HG02588 (cell line): Measurements from ENCODE around the gene SHC2.
"Not testable (repeated sequence)": the region's sequence is repeated elsewhere in the genome, so short reads cannot be mapped to it uniquely, and the experiment has no call there.

ENCODE experiments used
- ATAC-seq: cut with Tn5 transposase; IDR thresholded peaks from one replicate; pipeline ENCODE4 v1.9.1; 2021; ENCODE audit warnings: mild to moderate bottlenecking, moderate library complexity; ENCODE audit not compliant: unreplicated experiment

The SHC2 gene

DNA sequence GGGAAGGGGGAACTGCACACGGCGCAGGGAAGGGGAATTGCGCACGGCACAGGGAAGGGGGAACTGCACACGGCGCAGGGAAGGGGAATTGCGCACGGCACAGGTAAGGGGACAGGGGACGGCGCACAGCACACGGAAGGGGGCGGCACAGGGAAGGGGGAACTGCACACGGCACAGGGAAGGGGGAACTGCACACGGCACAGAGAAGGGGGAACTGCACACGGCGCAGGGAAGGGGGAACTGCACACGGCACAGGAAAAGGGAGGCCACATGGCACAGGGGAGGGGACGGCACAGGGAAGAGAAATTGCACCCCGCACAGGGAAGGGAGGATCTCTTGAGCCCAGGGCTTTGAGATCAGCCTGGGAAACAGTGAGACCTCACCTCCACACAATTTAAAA, 33.2 kb downstream of the SHC2 start:
- ATAC-seq = not testable (repeated sequence)

DNA sequence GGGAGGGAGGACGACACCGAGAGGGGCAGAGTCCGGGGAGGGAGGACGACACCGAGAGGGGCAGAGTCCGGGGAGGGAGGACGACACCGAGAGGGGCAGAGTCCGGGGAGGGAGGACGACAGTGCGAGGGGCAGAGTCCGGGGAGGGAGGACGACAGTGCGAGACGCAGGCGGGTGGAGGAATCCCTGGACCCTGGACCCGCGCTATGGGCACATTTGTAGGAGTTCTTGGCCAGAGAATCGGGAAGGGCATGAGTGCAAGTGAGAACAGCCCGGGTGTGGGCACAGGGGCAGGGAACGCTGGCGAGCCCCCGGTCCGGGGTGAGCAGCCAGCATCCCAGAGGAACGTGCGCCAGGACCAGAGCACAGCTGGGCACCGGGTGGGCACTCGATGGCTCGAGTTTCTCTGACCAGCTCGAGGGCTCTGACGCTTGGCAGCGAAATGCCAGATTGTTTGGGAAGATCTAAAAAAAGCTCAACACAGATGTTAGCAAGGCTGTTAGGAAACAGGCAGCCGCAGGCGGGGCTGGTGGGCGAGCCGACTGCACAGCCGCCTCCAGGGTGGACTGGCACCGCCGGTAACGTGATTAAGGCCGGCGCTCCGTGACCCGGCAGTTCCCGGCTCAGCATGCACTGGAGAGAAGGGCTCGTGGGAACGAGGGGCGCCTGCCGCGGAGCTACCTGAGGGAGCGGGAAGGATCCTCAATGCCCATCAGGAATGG, 33.9 kb downstream of the SHC2 start:
- ATAC-seq = no peak

DNA sequence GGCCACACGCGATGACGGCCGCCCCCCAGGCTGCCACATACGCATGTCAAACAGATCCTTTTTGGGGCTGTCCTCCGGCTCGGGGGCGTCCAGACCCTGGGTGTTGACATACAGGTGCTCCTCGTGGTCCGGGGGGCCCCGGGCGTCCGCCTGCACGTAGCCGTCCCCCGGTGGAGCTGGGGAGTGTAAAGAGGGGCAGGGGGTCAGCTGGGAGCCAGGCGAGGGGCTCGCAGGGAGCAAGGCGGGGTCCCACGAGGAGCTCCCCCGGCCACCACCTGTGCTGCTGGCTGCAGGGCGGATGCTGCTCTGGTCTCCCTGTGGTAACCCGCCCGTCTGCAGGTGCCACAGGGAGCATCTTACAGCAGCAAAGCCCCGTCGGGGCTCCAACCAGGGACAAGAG, 35.8 kb downstream of the SHC2 start:
- no peak for ATAC-seq

DNA sequence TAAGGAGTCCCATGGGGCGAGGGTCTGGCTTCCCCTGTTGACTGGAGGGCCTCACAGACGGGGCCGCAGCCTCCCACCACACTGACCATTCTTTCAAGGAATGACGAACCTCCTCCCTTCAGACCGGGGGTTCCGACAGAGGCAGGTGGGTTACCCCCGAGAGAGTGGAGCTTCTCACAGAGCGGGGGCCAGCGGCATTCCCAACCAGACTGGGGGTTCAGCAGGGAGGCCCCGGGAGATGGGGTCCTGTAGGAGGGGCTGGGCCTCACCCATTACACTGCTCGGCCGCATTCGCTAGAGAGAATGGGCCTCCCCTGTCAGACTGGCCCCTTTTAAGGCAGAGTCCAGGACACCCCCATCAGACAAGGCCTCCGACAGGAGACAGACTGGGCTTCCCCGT, 36.3 kb downstream of the SHC2 start:
- ATAC-seq = no peak

DNA sequence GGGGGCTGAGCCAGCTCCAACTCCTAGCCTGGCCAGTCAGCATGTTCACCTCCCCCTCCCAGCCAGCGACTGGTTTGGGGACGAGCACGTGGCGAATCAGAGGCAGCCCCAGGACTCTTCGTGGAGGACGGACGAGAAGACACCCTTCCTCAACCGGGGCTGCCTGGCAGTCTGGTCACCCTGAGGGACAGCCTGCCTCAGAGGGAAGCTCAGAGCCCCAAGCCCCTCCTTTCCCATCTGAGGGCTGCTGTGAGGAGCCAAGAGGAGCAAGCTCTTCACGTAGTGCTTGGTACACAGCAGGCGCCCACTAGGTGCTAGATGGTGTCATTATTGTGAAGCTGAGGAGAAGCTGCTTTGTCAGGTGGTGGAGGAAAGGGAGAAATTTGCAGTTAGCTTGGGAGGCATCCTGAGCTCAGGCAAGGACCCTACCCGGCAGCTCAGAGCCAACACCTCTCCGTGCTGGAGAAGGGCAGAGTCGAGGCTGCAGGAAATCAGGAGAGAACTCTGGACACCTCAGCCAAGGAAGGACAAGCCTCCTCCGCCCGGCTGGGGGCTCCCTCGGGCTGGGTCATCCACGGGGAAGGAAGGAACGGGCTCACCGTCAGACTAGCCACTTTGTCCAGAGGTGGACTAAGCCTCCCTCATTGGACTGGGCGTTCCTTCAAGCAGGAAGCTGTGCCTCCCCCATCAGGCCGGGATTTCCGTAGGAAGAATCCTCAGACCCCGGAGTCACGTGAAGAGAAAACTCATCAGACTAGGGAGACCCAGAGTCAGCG, 37.0 kb downstream of the SHC2 start:
- no peak for ATAC-seq

DNA sequence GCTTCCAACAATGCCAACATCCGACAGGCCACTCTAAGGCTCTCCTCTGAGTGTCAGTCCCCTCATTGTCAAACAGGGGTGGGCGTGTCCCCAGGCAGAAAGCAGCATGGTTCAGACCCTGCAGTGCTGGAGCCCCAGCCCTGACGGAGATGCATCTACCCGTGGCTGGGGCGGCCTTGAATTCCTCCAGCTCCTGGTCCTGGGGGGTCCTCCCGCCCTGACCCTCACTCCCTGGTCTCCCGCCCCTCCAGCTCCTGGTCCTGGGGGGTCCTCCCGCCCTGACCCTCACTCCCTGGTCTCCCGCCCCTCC, 38.0 kb downstream of the SHC2 start:
- not testable (repeated sequence) for ATAC-seq

DNA sequence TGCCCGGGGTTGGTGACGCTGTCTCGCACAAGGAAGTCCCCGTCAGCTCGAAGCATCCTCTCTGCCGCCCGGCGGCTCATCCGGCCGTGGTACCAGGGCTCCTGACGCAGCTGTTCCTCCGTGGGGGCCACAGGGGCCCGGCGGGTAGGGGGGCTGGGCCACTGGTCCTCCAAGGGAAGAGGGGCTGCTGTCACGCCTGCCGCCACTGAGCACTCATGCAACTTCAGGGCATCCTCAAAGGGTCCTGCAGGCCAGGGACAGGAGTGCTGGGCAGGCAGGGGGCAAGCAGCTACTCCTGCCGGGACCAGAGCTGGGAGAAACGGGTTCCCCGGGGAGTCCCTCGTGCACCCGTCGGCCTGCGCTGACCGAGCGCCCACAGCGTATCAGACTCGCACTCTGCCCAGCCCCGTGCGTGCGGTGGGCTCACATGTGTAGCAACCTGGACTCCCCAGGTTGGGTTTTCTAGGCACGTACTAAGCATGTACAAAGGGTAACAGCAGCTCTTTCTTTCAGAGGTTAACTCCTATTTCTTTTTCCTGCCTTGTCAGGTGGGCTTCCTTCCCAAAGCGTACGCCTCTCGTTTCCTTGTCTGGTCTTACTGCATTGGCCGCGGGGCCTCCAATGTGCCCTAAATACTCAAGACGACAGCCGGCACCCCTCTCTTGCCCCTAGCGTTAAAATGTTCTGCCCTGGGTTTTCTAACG, 38.5 kb downstream of the SHC2 start:
- ATAC-seq = no peak

DNA sequence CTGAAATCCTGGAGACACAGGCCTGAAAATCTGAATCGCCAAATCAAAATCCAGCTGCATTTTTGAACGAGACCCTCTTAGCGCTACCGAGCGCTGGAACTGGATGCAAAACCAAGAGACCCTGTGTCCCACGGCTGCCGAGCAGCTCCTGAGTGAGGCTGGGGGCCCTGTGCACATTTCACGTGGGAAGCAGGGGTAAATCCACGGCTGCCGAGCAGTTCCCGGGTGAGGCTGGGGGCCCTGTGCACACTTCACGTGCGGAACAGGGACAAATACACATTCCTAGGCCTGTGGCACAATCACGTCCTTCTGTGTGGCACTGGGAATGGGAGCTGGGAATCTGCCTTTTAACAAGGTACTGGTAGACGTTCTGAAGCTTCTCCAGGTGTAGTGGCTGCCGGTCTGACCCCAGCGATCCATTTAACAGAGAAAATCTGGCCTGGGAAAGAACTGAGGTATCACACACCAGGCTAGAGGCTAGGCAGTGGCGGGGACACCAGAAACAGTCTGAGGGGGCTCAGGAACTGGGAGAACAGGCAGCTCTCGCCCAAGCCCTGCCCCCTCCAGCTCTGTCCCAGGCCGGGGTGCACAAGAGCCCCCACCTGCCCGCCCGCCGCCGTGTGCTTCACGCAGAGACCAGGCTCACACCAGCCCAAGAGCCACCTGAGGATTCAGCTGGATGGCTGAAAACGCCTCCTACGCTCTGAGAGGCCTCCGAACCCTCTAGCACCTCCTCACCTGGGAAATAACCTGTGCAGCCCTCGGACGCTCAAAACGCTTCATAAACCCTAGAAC, 40.9 kb downstream of the SHC2 start:
- no peak for ATAC-seq

DNA sequence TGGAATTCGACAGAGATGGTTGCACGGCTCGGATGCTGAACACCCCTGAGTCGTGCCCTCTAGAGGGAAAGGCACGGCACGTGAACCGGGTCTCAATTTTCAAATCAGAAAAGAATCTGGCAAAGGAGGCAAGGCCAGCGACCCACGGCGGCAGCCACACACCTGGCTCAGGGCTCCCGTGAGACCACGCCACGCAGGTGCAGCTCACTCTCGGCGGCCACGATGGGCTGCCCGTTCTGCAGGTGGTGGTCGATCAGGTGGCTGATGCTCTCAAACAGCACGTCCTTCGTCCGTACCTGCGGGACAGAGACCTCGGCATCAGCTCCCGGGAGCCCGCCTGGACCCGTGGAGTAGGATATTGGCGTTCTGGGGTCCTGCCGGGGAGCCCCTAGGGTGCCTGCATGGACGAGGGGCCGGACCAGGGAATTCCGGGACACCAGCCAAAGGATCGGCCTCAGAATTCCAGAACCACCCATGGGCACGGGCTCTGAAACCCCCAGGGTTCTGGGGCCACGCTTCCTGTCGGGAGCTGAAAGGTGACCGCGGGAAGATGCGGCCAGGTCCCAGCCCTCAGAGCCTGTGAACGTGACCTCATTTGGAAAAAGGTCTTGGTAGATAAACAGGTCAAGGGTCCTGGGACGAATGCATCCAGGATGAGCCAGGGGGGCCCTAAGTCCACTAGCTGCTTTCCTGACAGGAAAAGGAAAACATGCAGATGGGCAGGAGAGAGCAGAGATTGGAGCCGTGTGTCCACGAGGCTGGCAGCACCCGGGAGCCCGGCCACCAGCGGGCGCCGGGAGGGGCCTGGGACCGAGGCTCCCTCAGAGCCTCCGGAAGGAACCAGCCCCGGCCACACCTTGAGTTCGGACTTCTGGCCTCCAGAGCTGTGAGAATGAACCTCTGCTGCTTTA, 41.8 kb downstream of the SHC2 start:
- ATAC-seq = no peak

DNA sequence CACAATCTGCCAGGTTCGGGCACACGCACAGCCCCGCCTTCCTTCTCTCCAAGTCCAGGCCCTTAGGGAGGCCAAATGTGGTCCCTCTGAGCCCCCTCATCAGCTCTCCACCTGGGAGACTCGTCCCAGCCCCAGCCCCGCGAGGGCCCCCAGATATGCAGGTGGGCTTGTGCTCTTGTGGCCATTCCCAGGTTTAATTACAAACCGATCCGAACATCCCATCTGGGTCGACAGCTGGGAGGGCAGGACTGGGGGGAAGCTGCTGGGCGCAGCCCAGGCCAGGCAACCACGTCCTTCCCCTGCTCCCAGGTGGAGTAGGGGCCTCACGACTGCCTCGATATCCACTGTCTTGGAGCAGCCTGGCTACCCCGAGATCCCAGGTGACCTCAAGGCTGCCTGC, 44.4 kb downstream of the SHC2 start:
- ATAC-seq = no peak

DNA sequence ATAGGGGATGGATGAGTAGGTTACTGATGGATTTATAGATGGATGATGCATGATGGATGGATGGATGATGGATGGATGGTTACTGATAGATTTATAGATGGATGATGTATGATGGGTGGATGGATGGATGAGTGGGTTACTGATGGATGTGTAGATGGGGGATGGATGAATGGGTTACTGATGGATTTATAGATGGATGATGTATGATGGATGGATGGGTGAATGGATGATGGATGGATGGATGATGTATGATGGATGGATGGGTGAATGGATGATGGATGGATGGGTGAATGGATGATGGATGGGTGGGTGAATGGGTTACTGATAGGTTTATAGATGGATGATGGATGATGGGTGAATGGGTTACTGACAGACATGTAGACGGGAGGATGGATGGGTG, 45.5 kb downstream of the SHC2 start:
- ATAC-seq = no peak

DNA sequence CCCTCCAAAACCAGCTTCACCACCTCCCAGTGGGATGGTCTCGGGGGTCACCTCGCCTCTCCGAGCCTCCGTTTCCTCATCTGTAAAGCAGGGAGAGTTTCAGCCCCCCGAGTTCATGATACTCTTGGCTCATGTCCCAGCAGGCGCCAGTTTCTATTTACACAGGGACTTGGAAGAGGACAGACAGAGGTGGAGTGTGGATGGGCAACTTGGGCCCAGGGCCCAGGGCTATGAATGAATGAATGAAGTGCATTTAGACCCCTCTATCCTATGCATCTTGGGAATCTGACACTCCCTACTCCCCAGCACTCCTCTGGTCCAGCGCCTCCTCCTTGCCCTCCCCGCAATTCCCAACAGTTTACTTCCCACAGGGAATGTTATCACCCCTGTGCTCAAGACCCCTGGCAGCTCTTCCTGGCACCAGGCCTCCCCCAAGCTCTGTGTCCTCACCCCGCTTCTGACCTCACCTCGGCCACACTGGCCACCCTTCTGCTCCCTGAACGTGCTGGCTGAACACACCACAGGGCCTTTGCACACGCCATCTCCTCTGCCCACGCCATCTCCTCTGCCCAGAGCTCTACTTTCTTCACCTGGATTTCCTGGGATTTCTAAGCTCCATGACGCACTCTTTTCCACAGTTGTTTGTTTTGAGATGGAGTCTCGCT, 46.9 kb downstream of the SHC2 start:
- ATAC-seq = no peak

DNA sequence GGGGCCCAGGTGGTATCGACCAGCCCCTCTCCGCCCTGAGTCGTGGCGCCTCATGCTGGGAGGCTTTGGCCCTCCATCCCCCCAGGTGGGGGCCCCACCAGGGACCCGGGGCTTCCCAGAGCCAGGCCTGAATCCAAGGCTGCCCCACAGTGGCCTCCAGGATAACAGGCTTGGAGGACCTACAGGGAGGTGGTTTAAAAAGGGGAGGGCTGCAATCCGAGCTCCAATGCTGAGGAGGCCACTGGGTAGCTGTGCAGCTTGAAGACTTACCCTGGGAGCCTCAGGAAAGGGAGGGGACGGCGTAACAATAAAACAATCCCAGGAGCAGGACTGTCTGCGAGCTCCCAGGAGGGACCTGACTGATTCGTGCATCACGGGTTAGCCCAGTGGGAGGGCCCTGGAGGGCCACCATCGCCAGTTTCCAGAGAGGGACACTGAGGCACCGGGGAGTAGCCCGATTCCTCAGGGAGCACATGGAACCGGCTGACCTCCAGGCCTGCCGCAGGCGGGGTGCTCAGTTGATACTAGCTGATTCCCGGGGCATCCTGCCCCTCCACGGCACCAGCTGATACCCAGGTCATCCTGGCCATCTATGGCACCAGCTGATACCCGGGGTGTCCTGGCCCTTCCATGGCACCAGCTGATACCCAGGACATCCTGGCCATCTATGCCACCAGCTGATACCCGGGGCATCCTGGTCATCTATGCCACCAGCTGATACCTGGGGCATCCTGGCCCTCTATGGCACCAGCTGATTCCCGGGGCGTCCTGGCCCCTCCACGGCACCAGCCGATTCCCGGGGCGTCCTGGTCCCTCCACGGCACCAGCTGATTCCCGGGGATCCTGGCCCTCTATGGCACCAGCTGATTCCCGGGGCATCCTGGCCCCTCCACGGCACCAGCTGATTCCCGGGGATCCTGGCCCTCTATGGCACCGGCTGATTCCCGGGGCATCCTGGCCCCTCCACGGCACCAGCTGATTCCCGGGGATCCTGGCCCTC, 48.2 kb downstream of the SHC2 start:
- ATAC-seq = no peak

DNA sequence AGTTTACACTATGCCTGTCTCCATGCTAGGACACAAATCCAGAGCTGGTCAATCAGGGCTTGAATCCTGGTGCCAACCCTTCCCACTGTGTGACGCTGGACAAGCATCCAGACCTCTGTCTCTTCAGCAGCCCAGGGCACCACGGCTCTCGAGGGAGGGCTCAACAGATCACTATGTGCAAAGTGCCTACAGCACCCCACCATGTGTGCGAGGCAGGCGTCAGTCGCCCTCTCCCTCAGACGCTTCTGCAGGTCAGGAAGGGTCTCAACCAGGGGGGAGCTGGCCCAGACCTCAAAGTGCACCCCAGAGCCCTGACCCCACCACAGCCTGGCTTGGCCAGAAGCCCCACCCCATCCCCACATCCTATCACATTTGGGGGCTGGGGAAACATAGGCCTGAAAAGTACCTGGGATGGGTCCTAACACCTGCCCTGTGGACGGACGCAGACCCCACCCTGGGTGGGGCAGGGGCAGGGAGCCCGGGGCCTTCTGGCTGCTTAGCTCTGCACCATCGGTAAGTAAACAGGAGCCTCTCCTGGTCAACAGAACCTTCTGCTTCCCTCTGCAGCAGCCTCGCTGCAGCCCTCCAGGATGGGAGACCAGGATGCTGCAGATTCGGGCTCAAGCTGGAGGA, 49.0 kb downstream of the SHC2 start:
- ATAC-seq = no peak

DNA sequence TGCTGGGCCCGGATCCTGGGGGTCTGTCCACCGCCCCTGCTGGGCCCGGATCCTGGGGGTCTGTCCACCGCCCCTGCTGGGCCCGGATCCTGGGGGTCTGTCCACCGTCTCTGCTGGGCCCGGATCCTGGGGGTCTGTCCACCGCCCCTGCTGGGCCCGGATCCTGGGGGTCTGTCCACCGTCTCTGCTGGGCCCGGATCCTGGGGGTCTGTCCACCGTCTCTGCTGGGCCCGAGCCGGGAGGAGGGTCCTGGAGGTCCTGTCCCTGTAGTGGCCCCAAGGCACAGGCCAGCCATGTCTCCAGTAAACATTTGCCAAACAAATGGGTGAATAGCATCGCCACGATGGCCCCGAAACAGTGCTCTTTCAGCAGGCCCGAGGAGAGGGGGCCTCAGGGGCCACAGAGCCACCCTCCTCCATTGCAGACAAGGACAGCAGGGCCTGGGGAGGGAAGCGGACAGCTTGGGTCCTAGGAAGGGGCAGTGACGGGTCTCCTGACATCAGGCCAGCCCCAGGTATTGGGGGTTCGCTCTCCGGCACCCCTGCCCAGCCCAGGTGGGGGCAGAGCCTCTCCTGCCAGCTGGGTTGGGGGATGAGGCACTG, 49.6 kb downstream of the SHC2 start:
- not testable (repeated sequence) for ATAC-seq

DNA sequence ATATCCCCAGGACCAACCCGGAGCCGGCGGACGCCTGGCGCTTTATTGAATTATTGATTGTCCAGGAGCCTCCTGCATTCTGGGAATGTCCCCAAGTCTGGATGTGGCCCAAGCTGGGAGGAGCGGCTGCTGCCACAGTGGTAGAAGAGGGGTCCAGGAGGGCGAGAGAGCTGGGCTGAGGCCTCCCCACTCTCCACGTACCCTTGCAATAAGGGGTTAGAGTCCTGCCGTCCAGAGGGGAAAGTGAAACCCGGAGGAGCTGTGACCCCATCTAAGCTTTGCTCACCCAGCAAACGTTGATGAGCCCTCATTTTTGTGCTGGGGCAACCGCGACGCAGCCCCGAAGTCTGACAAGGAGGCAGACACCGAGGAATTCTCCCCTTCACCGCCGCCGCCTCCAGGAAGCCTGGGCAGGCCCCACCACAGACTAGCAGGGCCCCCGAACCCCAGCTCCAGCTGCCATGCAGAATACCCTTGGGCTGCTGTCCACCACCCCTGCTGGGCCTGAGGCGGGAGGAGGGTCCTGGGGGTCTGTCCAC, 50.5 kb downstream of the SHC2 start:
- ATAC-seq = no peak

DNA sequence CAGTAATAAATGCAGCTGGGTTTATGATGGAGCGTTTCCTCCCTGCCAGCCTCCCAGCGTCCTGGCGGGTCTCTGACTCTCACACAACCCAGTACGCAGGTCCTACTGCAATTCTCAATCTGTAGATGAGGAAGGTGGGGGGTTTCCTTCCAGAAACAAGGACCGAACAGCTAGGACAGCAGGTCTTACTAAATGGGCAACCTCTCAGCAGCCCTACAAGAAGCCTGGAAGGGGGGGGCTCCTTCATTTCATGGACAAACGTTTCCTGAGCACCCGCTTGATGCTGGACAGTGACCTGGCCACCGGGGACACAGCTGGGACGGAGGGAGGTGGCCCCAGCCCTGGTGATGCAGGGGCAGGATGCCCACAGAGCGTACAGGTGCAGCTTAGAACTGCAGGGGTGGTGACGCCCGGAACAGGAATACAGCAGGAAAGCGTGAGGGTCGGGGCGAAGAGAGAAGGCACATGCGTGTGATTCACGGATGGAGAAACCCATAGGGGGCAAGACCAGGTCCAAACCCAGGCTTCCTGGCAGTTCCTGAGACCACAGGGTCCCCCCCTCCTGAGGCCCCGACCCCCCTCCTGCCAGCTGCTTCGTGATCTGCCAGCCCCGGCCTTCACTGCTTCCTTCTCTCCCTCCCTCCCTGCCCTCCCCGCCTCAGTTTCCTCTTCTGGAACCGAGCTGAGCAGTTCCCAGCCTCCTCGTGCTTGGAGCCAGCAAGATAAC, 51.2 kb downstream of the SHC2 start:
- no peak for ATAC-seq
